Measurements from ENCODE around the gene SLC4A1.
A peak's percentile ranks its signal among the peaks of the same experiment; 100 is the strongest.
"Not testable (repeated sequence)": the region's sequence is repeated elsewhere in the genome, so short reads cannot be mapped to it uniquely, and the experiment has no call there.

Gene SLC4A1

DNA sequence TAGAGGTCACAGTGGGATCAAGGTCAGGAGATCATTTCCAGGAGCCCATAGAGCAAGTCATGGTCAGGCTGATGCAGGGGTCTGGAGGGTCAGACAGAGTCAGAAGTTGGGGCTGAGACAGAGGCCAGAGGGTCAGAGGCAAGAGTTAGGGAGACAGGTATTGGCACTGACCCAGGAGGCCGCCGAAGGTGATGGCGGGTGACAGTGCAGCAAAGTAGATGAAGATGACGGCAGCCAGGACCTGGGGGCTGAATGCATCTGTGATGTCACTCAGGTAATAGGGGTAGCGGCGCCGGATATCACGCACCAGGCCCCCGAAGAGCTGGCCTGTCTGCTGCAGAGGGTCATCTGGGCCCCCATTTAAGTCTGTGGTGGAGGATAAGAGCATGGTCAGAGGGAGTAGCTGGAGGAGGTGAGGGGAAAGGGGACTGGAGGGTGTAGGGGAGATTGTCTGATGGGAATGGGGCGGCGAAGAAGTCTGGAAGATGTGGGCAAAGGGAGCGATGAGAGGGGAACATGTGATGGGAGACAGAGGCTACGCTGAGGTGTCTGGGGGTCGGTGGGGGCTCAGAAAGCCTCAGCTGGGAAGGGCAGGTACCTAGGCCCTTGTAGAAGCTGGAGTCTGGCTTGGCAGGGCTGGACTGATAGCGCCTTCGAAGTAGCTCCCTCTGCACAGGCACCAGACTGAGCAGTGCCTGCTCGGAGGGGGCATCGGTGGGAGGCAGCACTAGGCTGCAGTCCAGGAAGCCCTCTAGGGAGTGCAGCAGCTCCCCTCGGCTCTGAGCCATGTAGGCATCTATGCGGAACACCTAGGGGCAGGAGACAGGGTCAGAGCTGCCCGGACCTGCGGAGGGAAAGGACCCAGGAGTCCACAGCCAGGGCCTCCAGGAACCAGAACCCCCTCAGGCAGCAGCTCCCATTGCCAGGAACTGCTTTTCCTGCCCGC, 9.8 kb downstream of the SLC4A1 start:
- no peak for DNase-seq

DNA sequence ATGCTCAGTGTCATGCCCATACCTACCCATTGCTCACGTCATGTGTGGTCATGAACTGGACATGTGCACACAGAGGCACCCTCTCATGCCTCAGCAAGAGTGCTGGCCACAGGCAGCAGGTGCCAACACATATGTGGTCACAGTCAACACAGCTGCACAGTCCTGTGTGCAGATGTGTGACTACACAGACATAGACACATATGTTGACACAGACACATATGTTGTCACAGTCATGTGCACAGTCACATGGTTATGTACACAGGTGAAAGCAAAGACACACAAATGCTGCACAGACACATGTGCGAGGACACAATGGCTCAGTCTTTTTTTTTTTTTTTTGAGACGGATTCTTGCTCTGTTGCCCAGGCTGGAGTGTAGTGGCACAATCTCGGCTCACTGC, 11.3 kb downstream of the SLC4A1 start:
- no peak for DNase-seq

DNA sequence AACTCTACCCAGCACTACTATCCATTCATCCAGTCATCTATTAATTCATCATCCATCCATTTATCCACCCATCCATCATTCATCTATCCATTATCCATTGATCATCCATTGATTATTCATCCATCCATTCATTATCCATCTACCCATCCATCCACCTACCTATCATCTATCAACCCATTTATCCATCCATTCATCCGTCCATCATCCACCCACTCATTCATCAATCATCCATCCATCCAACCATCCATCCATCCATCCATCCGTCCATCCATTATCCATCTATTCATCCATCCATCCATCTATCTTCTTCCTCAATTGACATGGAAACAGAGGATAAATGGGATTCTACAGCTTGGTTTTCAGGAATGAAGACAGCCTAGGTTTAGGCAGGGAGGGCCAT, 12.0 kb downstream of the SLC4A1 start:
- DNase-seq = no peak

DNA sequence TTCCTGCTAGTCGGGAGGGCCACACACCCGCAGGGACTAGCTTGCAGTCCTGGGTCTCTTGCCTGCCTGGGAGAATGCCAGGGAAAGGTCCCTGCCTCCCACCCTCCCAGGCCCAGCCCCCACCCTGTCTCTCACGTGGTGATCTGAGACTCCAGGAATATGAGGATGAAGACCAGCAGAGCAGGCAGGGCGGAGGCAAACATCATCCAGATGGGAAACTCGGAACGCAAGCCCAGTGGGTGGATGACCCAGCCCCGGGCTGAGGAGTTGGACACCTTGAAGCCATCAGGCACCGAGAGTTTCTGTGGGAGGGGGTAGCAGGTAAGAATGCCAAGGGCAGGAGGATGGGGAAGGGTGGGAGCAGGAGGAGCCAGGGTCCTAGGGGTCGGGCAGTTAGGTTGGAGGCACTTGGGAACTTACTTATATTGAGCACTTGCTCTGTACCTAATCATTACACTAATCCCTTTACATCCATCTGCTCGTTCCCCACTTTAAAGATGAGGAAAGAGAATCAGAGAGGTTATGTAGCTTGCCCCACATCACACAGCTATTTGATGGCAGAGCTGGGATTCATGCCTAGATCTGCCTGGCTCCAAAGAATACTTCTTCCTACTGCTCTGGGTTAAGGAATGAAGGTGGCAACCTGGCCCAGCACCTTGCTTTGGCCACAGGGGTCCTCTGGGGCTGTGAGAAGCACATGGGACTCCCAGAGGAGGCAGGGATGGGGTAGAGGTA, 13.4 kb downstream of the SLC4A1 start:
- no peak for DNase-seq

DNA sequence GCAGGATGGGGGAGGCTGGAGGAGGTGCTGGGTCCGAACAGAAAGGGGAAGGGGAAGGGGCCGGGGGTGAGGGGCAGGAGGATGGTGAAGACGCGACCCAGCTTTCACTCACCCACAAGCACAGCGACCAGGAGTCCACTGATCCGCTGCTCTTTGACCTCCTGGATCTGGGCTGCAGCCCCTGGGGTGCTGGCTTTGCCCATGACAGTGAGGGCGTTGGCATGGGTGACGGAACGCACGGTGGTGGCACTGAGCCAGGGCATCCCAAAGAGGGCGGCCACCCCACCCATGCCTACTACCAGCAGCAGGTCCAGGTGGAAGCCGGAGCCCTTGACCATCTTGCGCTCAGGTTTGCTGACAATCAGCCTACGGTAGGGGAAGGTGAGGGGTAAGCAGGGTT, 14.9 kb downstream of the SLC4A1 start:
- no peak for DNase-seq

DNA sequence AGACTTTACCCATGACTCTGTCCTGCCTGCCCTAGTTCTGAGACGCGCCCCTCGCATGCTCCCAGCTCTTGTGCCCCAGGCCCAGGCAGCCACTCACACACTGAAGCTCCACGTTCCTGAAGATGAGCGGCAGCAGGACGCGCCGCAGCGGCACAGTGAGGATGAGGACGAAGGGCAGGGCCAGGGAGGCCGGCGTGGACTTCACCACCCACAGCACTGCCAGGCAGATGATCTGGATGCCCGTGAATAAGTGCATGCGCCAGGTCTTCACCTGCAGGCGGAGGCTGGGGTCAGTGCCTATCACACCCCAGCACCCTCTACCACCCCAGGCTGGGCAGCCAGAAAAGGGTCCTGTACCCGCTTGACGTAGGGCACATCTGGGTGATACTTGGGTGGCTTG, 16.9 kb downstream of the SLC4A1 start:
- no peak for DNase-seq

GRCh38 chr17:44249501-44250246, 18.3 kb downstream of the SLC4A1 start:
- DNase-seq = no peak

DNA sequence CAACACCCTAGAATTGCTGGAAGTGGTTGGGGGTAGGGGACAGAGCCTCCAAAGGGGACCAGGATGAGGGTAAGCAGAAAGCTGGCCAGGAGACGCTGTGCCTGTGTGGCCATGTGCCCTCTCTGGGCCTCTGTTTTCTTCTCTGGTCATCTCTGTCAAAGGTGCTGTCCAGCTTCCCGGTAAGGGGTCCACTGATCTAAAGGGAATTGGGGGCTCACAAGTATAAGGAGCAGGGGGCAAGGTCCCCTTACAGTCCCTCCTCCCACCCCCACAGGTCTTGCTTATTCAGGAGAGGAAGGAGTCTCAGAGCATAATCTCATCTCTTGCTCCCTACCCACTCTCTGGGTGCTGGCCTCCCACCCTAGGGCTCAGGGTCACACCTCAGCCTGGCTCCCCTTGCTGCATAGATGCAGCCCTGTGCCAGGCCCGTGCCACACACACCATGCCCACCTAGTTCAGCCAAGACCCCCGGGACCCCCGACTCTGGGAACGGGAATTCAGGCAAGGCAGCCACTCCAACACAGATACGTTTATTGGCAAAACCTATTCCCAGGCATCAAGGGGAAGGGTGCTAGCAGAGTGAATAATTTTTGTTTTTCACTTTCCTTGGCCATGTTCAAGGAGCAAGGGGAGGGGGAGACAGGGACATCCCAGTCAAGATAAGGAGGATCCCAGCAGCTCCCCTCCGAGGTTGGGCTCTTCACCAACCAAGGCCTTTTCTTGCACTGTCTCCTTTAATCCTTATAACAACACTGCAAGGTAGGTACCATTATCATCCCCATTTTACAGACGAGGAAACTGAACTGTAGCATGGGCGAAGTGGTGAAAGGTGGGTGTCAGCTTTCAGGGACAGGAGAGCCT, 19.8 kb downstream of the SLC4A1 start:
- DNase-seq = no peak

GRCh38 chr17:44247440-44247841, 20.5 kb downstream of the SLC4A1 start:
- no peak for DNase-seq

DNA sequence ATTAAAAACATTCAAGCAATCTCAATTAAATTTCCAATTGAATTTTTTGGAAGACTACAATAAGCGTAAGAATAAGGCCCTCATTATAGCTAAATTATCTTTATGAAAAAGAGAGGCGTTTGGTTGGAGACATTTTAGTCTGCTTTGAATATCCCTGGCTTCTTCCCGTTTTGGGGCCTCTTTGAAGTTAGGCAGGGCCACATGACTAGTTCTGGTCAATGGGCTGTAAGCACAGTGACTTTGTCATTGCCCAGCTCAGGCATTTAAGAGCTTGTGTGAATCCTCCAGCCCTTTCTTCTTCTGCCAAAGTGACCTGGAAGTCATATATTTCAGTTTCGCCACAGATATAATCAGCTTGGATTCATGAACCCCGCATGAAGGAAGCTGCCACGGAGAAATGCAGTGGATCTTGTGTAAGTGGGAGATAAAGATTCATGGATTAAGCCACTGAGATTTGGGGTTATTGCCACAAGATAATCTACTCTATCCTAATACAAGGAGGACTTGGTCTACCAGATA, 26.8 kb downstream of the SLC4A1 start:
- peak in 3 of 51 donors; percentile 2 to 7 (median 6) for DNase-seq

DNA sequence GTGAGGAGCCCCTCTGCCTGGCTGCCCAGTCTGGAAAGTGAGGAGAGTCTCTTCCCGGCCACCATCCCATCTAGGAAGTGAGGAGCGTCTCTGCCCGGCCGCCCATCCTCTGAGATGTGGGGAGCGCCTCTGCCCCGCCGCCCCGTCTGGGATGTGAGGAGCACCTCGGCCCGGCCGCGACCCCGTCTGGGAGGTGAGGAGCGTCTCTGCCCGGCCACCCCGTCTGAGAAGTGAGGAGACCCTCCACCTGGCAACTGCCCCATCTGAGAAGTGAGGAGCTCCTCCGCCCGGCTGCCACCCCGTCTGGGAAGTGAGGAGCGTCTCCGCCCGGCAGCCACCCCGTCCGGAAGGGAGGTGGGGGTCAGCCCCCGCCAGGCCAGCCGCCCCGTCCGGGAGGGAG, 30.0 kb downstream of the SLC4A1 start:
- DNase-seq = not testable (repeated sequence)

GRCh38 chr17:44236444-44236991, 31.4 kb downstream of the SLC4A1 start:
- DNase-seq = no peak

DNA sequence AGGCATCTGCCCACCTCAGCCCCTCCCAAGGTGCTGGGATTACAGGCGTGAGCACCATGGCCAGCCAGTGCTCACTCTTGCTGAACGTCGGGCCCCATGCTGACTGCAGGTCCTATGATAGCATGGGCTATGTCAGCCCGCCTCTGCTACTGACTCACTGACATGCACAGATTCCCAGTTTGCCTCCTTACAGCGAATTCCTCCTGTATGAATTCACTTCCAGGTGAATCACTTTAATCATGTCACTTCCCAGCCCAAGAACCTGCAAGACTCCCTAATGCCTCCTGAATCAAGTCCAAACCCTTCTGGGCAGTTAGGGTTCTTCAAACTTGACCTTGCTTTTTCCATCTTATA, 32.4 kb downstream of the SLC4A1 start:
- DNase-seq = peak in 1 of 51 donors; percentile 4

- DNase-seq = no peak
Measured at GRCh38 chr17:44233582-44233981, 34.4 kb downstream of the SLC4A1 start.

GRCh38 chr17:44232061-44232460, 35.9 kb downstream of the SLC4A1 start:
- DNase-seq = no peak

- no peak for DNase-seq
Measured at GRCh38 chr17:44230140-44230539, 37.8 kb downstream of the SLC4A1 start.

GRCh38 chr17:44229090-44229489, 38.8 kb downstream of the SLC4A1 start:
- DNase-seq = no peak

GRCh38 chr17:44223541-44224071, 44.3 kb downstream of the SLC4A1 start:
- peak in 18 of 51 donors; percentile 8 to 48 (median 20) for DNase-seq

DNA sequence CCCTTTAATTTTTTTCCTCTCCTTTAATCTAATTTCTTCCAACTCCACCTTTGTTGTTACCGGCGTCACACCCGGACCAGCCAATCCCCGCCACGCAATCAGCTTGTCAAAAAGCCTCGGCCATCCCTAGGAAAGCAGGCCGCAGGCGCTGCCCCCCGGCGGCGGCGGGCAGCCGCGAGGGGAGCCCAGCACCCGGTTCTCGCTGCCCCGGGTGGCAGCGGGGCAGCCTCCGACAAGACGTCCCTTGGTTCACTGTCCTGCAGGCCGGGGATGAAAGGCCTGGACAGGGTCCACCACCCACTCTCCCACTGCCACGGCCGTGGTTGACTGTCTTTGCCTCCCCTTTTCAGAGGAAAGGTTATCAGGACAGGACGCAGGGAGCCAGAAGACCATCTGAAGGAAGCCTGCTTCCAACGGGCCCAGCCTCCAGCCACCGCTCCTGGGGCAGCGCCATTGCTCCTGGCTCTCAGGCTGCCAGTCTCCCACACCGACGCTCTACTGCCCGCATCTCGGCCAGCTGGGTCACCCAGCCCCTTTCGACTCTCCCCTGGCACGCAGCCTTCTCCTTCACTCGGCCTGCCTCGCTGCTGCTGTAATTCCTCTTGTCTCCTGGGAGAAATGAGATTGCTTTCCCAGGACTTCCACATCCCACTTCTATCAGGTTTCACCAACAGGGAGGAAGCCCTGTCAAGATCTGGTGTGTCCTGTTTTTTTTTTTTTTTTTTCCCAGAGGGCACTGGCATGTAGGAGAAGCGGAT, 45.6 kb downstream of the SLC4A1 start:
- DNase-seq = peak; percentile 45 to 91 (median 78)

GRCh38 chr17:44221862-44222111, 46.1 kb downstream of the SLC4A1 start:
- peak in 4 of 51 donors; percentile 48 to 88 (median 55) for DNase-seq
